Psoas muscle (tissue), 8 donors: Measurements from ENCODE around the gene CHRNB2. TPM values are rescaled to one million over a fixed set of nuclear protein-coding genes. Genes with fewer than 3 reads are reported as not detected.

ENCODE experiments used
- ATAC-seq, 4 donors: fragments of 200-7000 bp; cut with Tn5 transposase; one replicate each; pipeline ENCODE4 v1.9.1; 2020; ENCODE audit warnings: moderate library complexity in 3 of 4, mild to moderate bottlenecking in 2 of 4
- DNase-seq, 2 donors: peaks; one replicate each; pipeline ENCODE4 v3.0.0-alpha.2; 2020
- H3K27ac ChIP-seq: fragments of 200-600 bp; one replicate; pipeline ENCODE4 v1.8.0; 2022
- H3K27me3 ChIP-seq, 3 donors: fragments of 200-600 bp in 1 of 3; one replicate each; pipeline versions ENCODE4 v1.6.1 to v1.8.0; 2013 to 2022; ENCODE audit warnings: low read length in 2 of 3, mild to moderate bottlenecking in 2 of 3, moderate library complexity in 1 of 3; ENCODE audit not compliant: insufficient read depth in 3 of 3
- H3K36me3 ChIP-seq, 2 donors: fragments of 200-600 bp in 1 of 2; one replicate each; pipeline versions ENCODE4 v1.6.1 to v1.8.0; 2013 to 2022; ENCODE audit warnings: low read depth in 1 of 2, mild to moderate bottlenecking in 1 of 2, moderate library complexity in 1 of 2; ENCODE audit not compliant: insufficient read depth in 1 of 2
- H3K4me1 ChIP-seq: fragments of 200-600 bp; one replicate; pipeline ENCODE4 v1.8.0; 2022
- H3K4me3 ChIP-seq: fragments of 200-600 bp; one replicate; pipeline ENCODE4 v1.8.0; 2022; ENCODE audit warnings: mild to moderate bottlenecking
- H3K9me3 ChIP-seq: fragments of 200-600 bp; one replicate; pipeline ENCODE4 v1.8.0; 2022
- WGBS, 3 donors: extraction: QIAGEN DNeasy Blood & Tissue Kit; methylation state at CpG; one replicate each; pipeline versions ENCODE4 v1.1.6 to v1.1.7; 2013; 5-methylcytosine and 5-hydroxymethylcytosine counted together
- intact Hi-C, 2 donors: fragments of 100-400 bp; cut with DNase I; formaldehyde crosslinking; loops; one replicate each; pipeline versions ENCODE4 v1.11.0 to v1.14.2; 2022
- polyA plus RNA-seq, 3 donors: library from polyadenylated mRNA; stranded (reverse); fragments of 200-250 nt; gene quantifications; one replicate each; pipeline ENCODE4 v1.2.3, GENCODE V29; 2013
- total RNA-seq, 4 donors: library from RNA; stranded (reverse); fragmentation: NEBNext Ultra II Directional in 2 of 4; extraction: Animal tissue kit (Norgen Biotek cat#: 25700) in 2 of 4; gene quantifications; one replicate each; pipeline versions ENCODE4 v1.2.1 to v1.2.4, GENCODE V29; 2021 to 2023
- TF ChIP-seq, protein P1 (sequence below): fragments of 200-600 bp; IDR thresholded peaks from one replicate; pipeline ENCODE4 v1.8.0; 2022; ENCODE audit warnings: antibody characterized with exemption
- donor health status: healthy with polysubstance abuse.
- donor health status: DM: no; HTN: no; CAD: no; lungs with moderate emphysema.
- donor health status: Bipolar disorder and iron deficiency.
- donor health status: healthy.
- donor health status: DM: yes; HTN: yes; CAD: no.
- donor health status: DM: no; HTN: no; CAD: no.
- donor health status: DM: no; HTN: no; CAD: no.
- donor health status: DM: yes; HTN: yes; CAD: no.

CHRNB2 gene
- total and polyA plus RNA-seq, 7 donors: 0.01 to 0.08 TPM; not detected in 5

- Histone ChIP-seq H3K9me3 (no peaks in the 10 kb centered on the region), H3K36me3 (no peaks in the 10 kb centered on the region), H3K4me3 (no peak overlapping the region), H3K27ac (no peak overlapping the region), H3K27me3 (no peaks in the 10 kb centered on the region), H3K4me1 (no peaks in the 10 kb centered on the region)
- intact Hi-C loops: no loop called here
- TF ChIP-seq, protein P1, sequence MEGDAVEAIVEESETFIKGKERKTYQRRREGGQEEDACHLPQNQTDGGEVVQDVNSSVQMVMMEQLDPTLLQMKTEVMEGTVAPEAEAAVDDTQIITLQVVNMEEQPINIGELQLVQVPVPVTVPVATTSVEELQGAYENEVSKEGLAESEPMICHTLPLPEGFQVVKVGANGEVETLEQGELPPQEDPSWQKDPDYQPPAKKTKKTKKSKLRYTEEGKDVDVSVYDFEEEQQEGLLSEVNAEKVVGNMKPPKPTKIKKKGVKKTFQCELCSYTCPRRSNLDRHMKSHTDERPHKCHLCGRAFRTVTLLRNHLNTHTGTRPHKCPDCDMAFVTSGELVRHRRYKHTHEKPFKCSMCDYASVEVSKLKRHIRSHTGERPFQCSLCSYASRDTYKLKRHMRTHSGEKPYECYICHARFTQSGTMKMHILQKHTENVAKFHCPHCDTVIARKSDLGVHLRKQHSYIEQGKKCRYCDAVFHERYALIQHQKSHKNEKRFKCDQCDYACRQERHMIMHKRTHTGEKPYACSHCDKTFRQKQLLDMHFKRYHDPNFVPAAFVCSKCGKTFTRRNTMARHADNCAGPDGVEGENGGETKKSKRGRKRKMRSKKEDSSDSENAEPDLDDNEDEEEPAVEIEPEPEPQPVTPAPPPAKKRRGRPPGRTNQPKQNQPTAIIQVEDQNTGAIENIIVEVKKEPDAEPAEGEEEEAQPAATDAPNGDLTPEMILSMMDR: no peak
- DNase-seq (no peak), ATAC-seq (no peak)
- 46 to 59% (median 50%) methylated on average over 7 of the region's 7 CpGs for WGBS, 3 donors
Observed at GRCh38 chr1:154536570-154536969, 31.0 kb upstream of the CHRNB2 start.

- WGBS, 3 donors: 84 to 89% (median 85%) methylated on average over 9 of the region's 9 CpGs
- TF ChIP-seq, protein P1: no peak
- DNase-seq: no peak
- intact Hi-C loops: loop anchor here in 1 of 2 donors (10.0 kb wide), 1 partner anchor 215 kb away; the partner anchor contains the start of genes AQP10 and ATP8B2
- H3K36me3 ChIP-seq: no peaks in the 10 kb centered on the region
- ATAC-seq: no peak
- no peaks in the 10 kb centered on the region for H3K9me3 ChIP-seq
- no peak overlapping the region for H3K27ac ChIP-seq
- peaks cover 0 to 3% (median 0%) of the 10 kb centered on the region in 3 donors for H3K27me3 ChIP-seq
- H3K4me3 ChIP-seq: no peak overlapping the region
- H3K4me1 ChIP-seq: no peaks in the 10 kb centered on the region
Observed at GRCh38 chr1:154539486-154540483, 27.8 kb upstream of the CHRNB2 start.

GRCh38 chr1:154541231-154541630 is 26.3 kb upstream of the CHRNB2 start:
- intact Hi-C loops: loop anchor here in 1 of 2 donors (10.0 kb wide), 1 partner anchor 216 kb away; the partner anchor contains the start of genes AQP10 and ATP8B2
- no peak for ATAC-seq
- Histone ChIP-seq H3K36me3 (no peaks in the 10 kb centered on the region), H3K9me3 (no peaks in the 10 kb centered on the region), H3K4me3 (no peak overlapping the region), H3K4me1 (no peaks in the 10 kb centered on the region), H3K27me3 (peaks cover 0 to 3% (median 0%) of the 10 kb centered on the region in 3 donors), H3K27ac (no peak overlapping the region)
- no peak for DNase-seq
- WGBS, 3 donors: 52 to 56% (median 55%) methylated on average over 6 of the region's 6 CpGs
- TF ChIP-seq, protein P1: no peak

GRCh38 chr1:154546264-154547063 is 21.1 kb upstream of the CHRNB2 start:
- intact Hi-C loops: loop anchor here (1.0 to 10.0 kb wide), 3 partner anchors 67 to 222 kb away; partner anchors contain the start of genes AQP10 (in 1 of the 2) and ATP8B2 (in 1 of the 2)
- Histone ChIP-seq H3K4me1 (no peaks in the 10 kb centered on the region), H3K36me3 (peaks cover 21 to 36% of the 10 kb centered on the region in 2 donors), H3K27me3 (peaks cover 0 to 3% (median 0%) of the 10 kb centered on the region in 3 donors), H3K9me3 (no peaks in the 10 kb centered on the region), H3K4me3 (no peak overlapping the region), H3K27ac (no peak overlapping the region)
- TF ChIP-seq, protein P1: peak; percentile 82
- DNase-seq (peak; percentile 44 to 57), ATAC-seq (peak; percentile 76 to 89 (median 86))
- 79 to 86% (median 83%) methylated on average over 13 of the region's 13 CpGs for WGBS, 3 donors
